ENCODE results near the gene LYPD6.

The LYPD6 gene

GRCh38 chr2:149348291-149348690 lies 17.9 kb downstream of the LYPD6 start:
- DNase-seq (ENCODE audit: low read depth) = no peak

- DNase-seq (ENCODE audit: low read depth) = no peak
Observed at GRCh38 chr2:149353421-149353820, 23.0 kb downstream of the LYPD6 start.

GRCh38 chr2:149355716-149356422 lies 25.5 kb downstream of the LYPD6 start:
- no peak for DNase-seq (ENCODE audit: low read depth)

GRCh38 chr2:149357058-149357457 lies 26.7 kb downstream of the LYPD6 start:
- no peak for DNase-seq (ENCODE audit: low read depth)

- no peak for DNase-seq (ENCODE audit: low read depth)
Observed at GRCh38 chr2:149360106-149360505, 29.7 kb downstream of the LYPD6 start.

- no peak for DNase-seq (ENCODE audit: low read depth)
Observed at GRCh38 chr2:149363958-149364357, 33.6 kb downstream of the LYPD6 start.

- no peak for DNase-seq (ENCODE audit: low read depth)
Observed at GRCh38 chr2:149364839-149365238, 34.5 kb downstream of the LYPD6 start.

- no peak for DNase-seq (ENCODE audit: low read depth)
Observed at GRCh38 chr2:149365931-149366583, 35.7 kb downstream of the LYPD6 start.

- no peak for DNase-seq (ENCODE audit: low read depth)
Observed at GRCh38 chr2:149370061-149370775, 39.8 kb downstream of the LYPD6 start.

GRCh38 chr2:149371476-149371875 lies 41.1 kb downstream of the LYPD6 start:
- no peak for DNase-seq (ENCODE audit: low read depth)

- peak; percentile 72 for DNase-seq (ENCODE audit: low read depth)
Observed at GRCh38 chr2:149375801-149376361, 45.5 kb downstream of the LYPD6 start.

GRCh38 chr2:149380205-149380604 lies 49.8 kb downstream of the LYPD6 start:
- DNase-seq (ENCODE audit: low read depth) = no peak

- DNase-seq (ENCODE audit: low read depth) = peak; percentile 90
Observed at GRCh38 chr2:149383340-149383739, 53.0 kb downstream of the LYPD6 start.

GRCh38 chr2:149385350-149385749 lies 55.0 kb downstream of the LYPD6 start:
- DNase-seq (ENCODE audit: low read depth) = no peak

GRCh38 chr2:149387411-149387810 lies 57.0 kb downstream of the LYPD6 start:
- DNase-seq (ENCODE audit: low read depth) = no peak

GRCh38 chr2:149388120-149388816 lies 57.9 kb downstream of the LYPD6 start:
- DNase-seq (ENCODE audit: low read depth) = no peak

- no peak for DNase-seq (ENCODE audit: low read depth)
Observed at GRCh38 chr2:149389506-149390167, 59.2 kb downstream of the LYPD6 start.

GRCh38 chr2:149393614-149394013 lies 63.2 kb downstream of the LYPD6 start:
- DNase-seq (ENCODE audit: low read depth) = no peak

- DNase-seq (ENCODE audit: low read depth) = no peak
Observed at GRCh38 chr2:149394864-149395263, 64.5 kb downstream of the LYPD6 start.

- no peak for DNase-seq (ENCODE audit: low read depth)
Observed at GRCh38 chr2:149399934-149400615, 69.7 kb downstream of the LYPD6 start.

- DNase-seq (ENCODE audit: low read depth) = no peak
Observed at GRCh38 chr2:149400997-149401396, 70.6 kb downstream of the LYPD6 start.
